IMR-90 (cell line): ENCODE measurements around the gene MRPL54. TPM values are rescaled to one million over a fixed set of nuclear protein-coding genes. Genes with fewer than 3 reads are reported as not detected.

Experiments
- ATAC-seq: fragments of 200-7000 bp; cut with Tn5 transposase; 2 replicates; pipeline ENCODE4 v1.9.1; 2020; ENCODE audit warnings: low read depth, mild to moderate bottlenecking, moderate library complexity
- BruUV-seq: library from RNA; stranded (reverse); fragments of 400-500 nt; replicated peaks from 2 replicates; lab custom pipeline; 2021; lab: Mats Ljungman, UMichigan
- CTCF ChIA-PET: fragments of 300-600 bp; formaldehyde crosslinking; extraction: SDS; loops from one replicate; lab custom pipeline; 2021; ENCODE audit warnings: antibody characterized with exemption; lab: Yijun Ruan, JAX
- POLR2A ChIA-PET: fragments of 300-600 bp; sonication (Branson Sonifier 250); formaldehyde crosslinking; loops from one replicate; lab custom pipeline; 2022; ENCODE audit warnings: antibody characterized with exemption; ENCODE audit not compliant: unreplicated experiment; lab: Charles Lee
- DNase-seq: peaks from one replicate; pipeline ENCODE4 v3.0.0; 2013
- H2AFZ ChIP-seq: replicated peaks from 2 replicates; pipeline ENCODE3; 2013; ENCODE audit warnings: low read length, mild to moderate bottlenecking; ENCODE audit not compliant: poor library complexity
- H2AK5ac ChIP-seq: 2 replicates; pipeline ENCODE4 v1.6.1; 2013; ENCODE audit warnings: low read depth, low read length, inconsistent platforms
- H2AK9ac ChIP-seq: replicated peaks from 2 replicates; pipeline ENCODE3; 2013; ENCODE audit warnings: mild to moderate bottlenecking, low read depth, low read length, moderate library complexity; ENCODE audit not compliant: poor library complexity
- H2BK120ac ChIP-seq: 2 replicates; pipeline ENCODE4 v1.6.1; 2013; ENCODE audit warnings: low read depth, low read length, inconsistent platforms
- H2BK15ac ChIP-seq: 3 replicates; pipeline ENCODE4 v1.6.1; 2013; ENCODE audit warnings: low read depth, low read length, inconsistent platforms
- H2BK20ac ChIP-seq: 2 replicates; pipeline ENCODE4 v1.6.1; 2013; ENCODE audit warnings: low read depth, mild to moderate bottlenecking, inconsistent platforms, low read length, moderate library complexity
- H2BK5ac ChIP-seq: 2 replicates; pipeline ENCODE4 v1.6.1; 2013; ENCODE audit warnings: mild to moderate bottlenecking, low read depth, low read length, inconsistent platforms; ENCODE audit not compliant: poor library complexity, severe bottlenecking
- H3K14ac ChIP-seq: replicated peaks from 2 replicates; pipeline ENCODE4 v1.6.1; 2013; ENCODE audit warnings: low read depth, low read length, inconsistent platforms
- H3K18ac ChIP-seq: 2 replicates; pipeline ENCODE4 v1.6.1; 2013; ENCODE audit warnings: low read depth, low read length, control low read depth
- H3K23ac ChIP-seq: 2 replicates; pipeline ENCODE4 v1.6.1; 2013; ENCODE audit warnings: low read depth, low read length, inconsistent platforms
- H3K27ac ChIP-seq: 2 replicates; pipeline ENCODE4 v1.5.1; 2013; ENCODE audit warnings: mild to moderate bottlenecking, control low read depth, low read length; ENCODE audit not compliant: insufficient read depth
- H3K27me3 ChIP-seq: 2 replicates; pipeline ENCODE4 v1.6.1; 2013; ENCODE audit warnings: low read length; ENCODE audit not compliant: control insufficient read depth, insufficient read depth
- H3K36me3 ChIP-seq: 2 replicates; pipeline ENCODE4 v1.6.1; 2013; ENCODE audit warnings: low read length, mixed read lengths; ENCODE audit not compliant: control insufficient read depth, insufficient read depth
- H3K4ac ChIP-seq: 2 replicates; pipeline ENCODE4 v1.6.1; 2013; ENCODE audit warnings: low read depth, low read length, inconsistent platforms
- H3K4me1 ChIP-seq: 2 replicates; pipeline ENCODE4 v1.6.1; 2013; ENCODE audit warnings: low read length, mixed read lengths; ENCODE audit not compliant: control insufficient read depth, insufficient read depth
- H3K4me2 ChIP-seq: 2 replicates; pipeline ENCODE4 v1.6.1; 2013; ENCODE audit warnings: low read depth, mild to moderate bottlenecking, control low read depth, low read length, moderate library complexity
- H3K4me3 ChIP-seq: 2 replicates; pipeline ENCODE4 v1.5.1; 2013; ENCODE audit warnings: low read depth, mild to moderate bottlenecking, control low read depth, low read length, moderate library complexity; ENCODE audit not compliant: insufficient read depth
- H3K56ac ChIP-seq: 2 replicates; pipeline ENCODE4 v1.6.1; 2013; ENCODE audit warnings: low read length, inconsistent platforms; ENCODE audit not compliant: insufficient read depth; ENCODE audit errors: extremely low read depth
- H3K79me1 ChIP-seq, 2 experiments: 2 replicates each; pipeline ENCODE4 v1.6.1; 2013; ENCODE audit warnings: low read length in 2 of 2, inconsistent platforms in 1 of 2, low read depth in 1 of 2
- H3K9ac ChIP-seq: 2 replicates; pipeline ENCODE4 v1.6.1; 2013; ENCODE audit warnings: low read depth, low read length, control low read depth
- H3K9me1 ChIP-seq: 2 replicates; pipeline ENCODE4 v1.6.1; 2013; ENCODE audit warnings: low read length, inconsistent platforms; ENCODE audit not compliant: insufficient read depth
- H3K9me3 ChIP-seq: 2 replicates; pipeline ENCODE4 v1.6.1; 2013; ENCODE audit warnings: low read length; ENCODE audit not compliant: control insufficient read depth, insufficient read depth
- H4K20me1 ChIP-seq: 2 replicates; pipeline ENCODE4 v1.6.1; 2013; ENCODE audit warnings: low read length, inconsistent platforms; ENCODE audit not compliant: insufficient read depth
- H4K5ac ChIP-seq: 2 replicates; pipeline ENCODE4 v1.6.1; 2013; ENCODE audit warnings: mild to moderate bottlenecking, low read depth, low read length, control low read depth
- H4K8ac ChIP-seq, 2 experiments: 2 replicates each; pipeline ENCODE4 v1.6.1; 2013; ENCODE audit warnings: low read depth in 2 of 2, low read length in 2 of 2, control low read depth in 1 of 2, inconsistent platforms in 1 of 2
- H4K91ac ChIP-seq: 2 replicates; pipeline ENCODE4 v1.6.1; 2013; ENCODE audit warnings: low read depth, low read length, inconsistent platforms; ENCODE audit not compliant: insufficient read depth
- BHLHE40 ChIP-seq: fragments of 150-350 bp; IDR thresholded peaks from 2 replicates; pipeline ENCODE4 v1.6.1; 2016; ENCODE audit warnings: mild to moderate bottlenecking, low read depth, low read length
- CEBPB ChIP-seq: IDR thresholded peaks from 2 replicates; pipeline ENCODE4 v1.6.1; 2012; ENCODE audit warnings: low read depth, low read length, improper control_type of control experiment
- CHD1 ChIP-seq: IDR thresholded peaks from 2 replicates; pipeline ENCODE4 v1.6.1; 2012; ENCODE audit warnings: low read depth, low read length, improper control_type of control experiment
- CTCF ChIP-seq: conservative IDR thresholded peaks from 2 replicates; pipeline ENCODE4 v1.5.1; 2012; ENCODE audit warnings: mild to moderate bottlenecking, low read depth, low read length, improper control_type of control experiment
- ELK1 ChIP-seq: fragments of 150-350 bp; IDR thresholded peaks from 2 replicates; pipeline ENCODE4 v1.6.1; 2016; ENCODE audit warnings: low read depth, mild to moderate bottlenecking, low read length, moderate library complexity, borderline replicate concordance
- FOS ChIP-seq: fragments of 150-350 bp; IDR thresholded peaks from 2 replicates; pipeline ENCODE4 v1.6.1; 2016; ENCODE audit warnings: low read depth, low read length
- MAFK ChIP-seq: IDR thresholded peaks from 2 replicates; pipeline ENCODE4 v1.6.1; 2012; ENCODE audit warnings: low read depth, low read length, improper control_type of control experiment
- MAZ ChIP-seq: IDR thresholded peaks from 2 replicates; pipeline ENCODE4 v1.6.1; 2012; ENCODE audit warnings: low read depth, mild to moderate bottlenecking, low read length, improper control_type of control experiment, moderate library complexity, borderline replicate concordance
- MXI1 ChIP-seq: IDR thresholded peaks from 2 replicates; pipeline ENCODE4 v1.6.1; 2012; ENCODE audit warnings: low read depth, mild to moderate bottlenecking, low read length, moderate library complexity, borderline replicate concordance
- NFE2L2 ChIP-seq: fragments of 150-350 bp; IDR thresholded peaks from 2 replicates; pipeline ENCODE4 v1.6.1; 2016; ENCODE audit warnings: low read depth, mild to moderate bottlenecking, low read length
- POLR2A ChIP-seq: IDR thresholded peaks from 2 replicates; pipeline ENCODE4 v1.6.1; 2012; ENCODE audit warnings: mild to moderate bottlenecking, low read depth, low read length
- RAD21 ChIP-seq: IDR thresholded peaks from 2 replicates; pipeline ENCODE4 v1.6.1; 2012; ENCODE audit warnings: low read length, improper control_type of control experiment
- RCOR1 ChIP-seq: IDR thresholded peaks from 2 replicates; pipeline ENCODE4 v1.6.1; 2012; ENCODE audit warnings: mild to moderate bottlenecking, low read length, improper control_type of control experiment; ENCODE audit not compliant: insufficient replicate concordance
- RFX5 ChIP-seq: IDR thresholded peaks from 2 replicates; pipeline ENCODE4 v1.8.0; 2012; ENCODE audit warnings: low read depth, mild to moderate bottlenecking, low read length, moderate library complexity
- SMC3 ChIP-seq: fragments of 150-350 bp; IDR thresholded peaks from 2 replicates; pipeline ENCODE4 v1.6.1; 2016; ENCODE audit warnings: low read depth, mild to moderate bottlenecking, antibody characterized with exemption, low read length, moderate library complexity
- WGBS, 2 experiments: methylation state at CpG; one replicate each; pipeline versions ENCODE4 v1.1.5 to v1.1.7; 2013; ENCODE audit warnings: missing lambda C conversion rate in 2 of 2; ENCODE audit not compliant: insufficient read length in 1 of 2; ENCODE audit errors: extremely low coverage in 2 of 2; 5-methylcytosine and 5-hydroxymethylcytosine counted together
- dilution Hi-C: fragments of 300-500 bp; cut with HindIII; formaldehyde crosslinking; loops from one replicate; pipeline ENCODE4 v1.14.3; 2018; ENCODE audit warnings: low sequenced_read_pairs; ENCODE audit not compliant: unreplicated experiment
- in situ Hi-C: fragments of 300-500 bp; cut with MboI; formaldehyde crosslinking; loops from 3 replicates; pipeline ENCODE4 v1.14.3; 2019; ENCODE audit warnings: low sequenced_read_pairs, inconsistent platforms, mixed read lengths
- intact Hi-C: fragments of 100-400 bp; cut with micrococcal nuclease; formaldehyde crosslinking; loops from 2 replicates; pipeline ENCODE4 v1.10.0; 2022
- polyA plus RNA-seq, 3 experiments: library from polyadenylated mRNA; depleted of rRNA; stranded (reverse); fragments of >200 nt; gene quantifications; 2 replicates each; pipeline ENCODE4 v1.2.3, GENCODE V29; 2012; ENCODE audit warnings: low replicate concordance in 1 of 3
- total RNA-seq: library from RNA; depleted of rRNA; stranded (reverse); fragments of >200 nt; gene quantifications from 2 replicates; pipeline ENCODE4 v1.2.3, GENCODE V29; 2012
- TF ChIP-seq, protein P1 (sequence below): fragments of 150-350 bp; IDR thresholded peaks from 2 replicates; pipeline ENCODE4 v1.6.1; 2017; ENCODE audit warnings: mild to moderate bottlenecking, antibody characterized with exemption, low read length, low read depth

Gene MRPL54
- total and polyA plus RNA-seq, 2 of the 4 experiments (the other 2 are of a cell fraction) = 55.9 to 75.7 TPM

DNA sequence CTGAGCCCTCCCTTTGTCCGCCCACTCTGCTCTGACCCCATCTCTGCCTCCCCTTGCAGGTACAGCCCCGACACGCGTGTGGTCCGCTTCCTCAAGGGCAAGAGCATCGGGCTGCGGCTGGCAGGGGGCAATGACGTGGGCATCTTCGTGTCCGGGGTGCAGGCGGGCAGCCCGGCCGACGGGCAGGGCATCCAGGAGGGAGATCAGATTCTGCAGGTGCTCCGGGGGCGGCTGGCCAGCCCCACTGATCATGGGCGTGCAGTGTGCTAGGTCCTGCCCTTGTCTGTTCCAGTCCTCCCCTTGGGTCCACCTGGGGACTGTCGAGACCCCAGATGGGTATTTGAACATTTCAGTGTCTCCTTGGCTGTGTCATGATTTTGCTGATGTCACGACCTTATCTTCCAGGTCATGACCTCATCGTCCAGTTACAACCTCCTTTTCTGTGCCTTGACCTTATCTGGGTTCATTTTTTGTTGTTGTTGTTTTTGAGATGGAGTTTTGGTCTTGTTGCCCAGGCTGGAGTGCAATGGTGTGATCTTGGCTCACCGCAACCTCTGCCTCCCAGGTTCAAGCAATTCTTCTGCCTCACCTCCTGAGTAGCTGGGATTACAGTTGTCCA, 26.3 kb upstream of the MRPL54 start:
- Histone ChIP-seq H3K18ac (no peak overlapping the region), H4K8ac (no peak overlapping the region), H2AK9ac (no peak overlapping the region), H3K4me3 (no peak overlapping the region), H3K9me1 (peaks cover 8% of the 10 kb centered on the region; the same call in 1 of the 2 replicates), H3K36me3 (no peaks in the 10 kb centered on the region), H2AFZ (no peak overlapping the region), H3K4me1 (no peaks in the 10 kb centered on the region), H3K14ac (no peak overlapping the region), H2BK20ac (no peak overlapping the region), H4K91ac (no peak overlapping the region), H3K79me1 (no peaks in the 10 kb centered on the region), H4K5ac (no peak overlapping the region), H2AK5ac (no peak overlapping the region), H3K23ac (no peak overlapping the region), H3K9me3 (no peaks in the 10 kb centered on the region; the same call in 1 of the 2 replicates), H2BK15ac (no peak overlapping the region), H2BK120ac (no peak overlapping the region), H3K9ac (no peak overlapping the region), H3K56ac (no peak overlapping the region), H3K27me3 (peaks cover 11% of the 10 kb centered on the region), H4K20me1 (no peaks in the 10 kb centered on the region), H3K4me2 (no peak overlapping the region), H3K27ac (no peak overlapping the region), H2BK5ac (no peak overlapping the region), H3K4ac (no peak overlapping the region)
- no TSS peak for BruUV-seq
- DNase-seq (no peak), ATAC-seq (no peak)
- 83% methylated on average over 10 of the region's 21 CpGs; no CpG with 5 or more reads in 1 of the 2 experiments for WGBS, 2 experiments
- in situ Hi-C loops (no loop called here), intact Hi-C loops (no loop called here), dilution Hi-C loops (no loop called here)
- no peak for TF ChIP-seq MAZ
- TF ChIP-seq POLR2A = no peak
- no peak for TF ChIP-seq CTCF
- TF ChIP-seq RFX5 = no peak
- no peak for TF ChIP-seq ELK1
- TF ChIP-seq MXI1 = no peak
- no peak for TF ChIP-seq BHLHE40
- no peak for TF ChIP-seq NFE2L2
- no peak for TF ChIP-seq CHD1
- no peak for TF ChIP-seq CEBPB
- no peak for TF ChIP-seq RCOR1
- TF ChIP-seq SMC3 = no peak
- TF ChIP-seq FOS = no peak
- no peak for TF ChIP-seq RAD21
- TF ChIP-seq MAFK = no peak
- TF ChIP-seq, protein P1, sequence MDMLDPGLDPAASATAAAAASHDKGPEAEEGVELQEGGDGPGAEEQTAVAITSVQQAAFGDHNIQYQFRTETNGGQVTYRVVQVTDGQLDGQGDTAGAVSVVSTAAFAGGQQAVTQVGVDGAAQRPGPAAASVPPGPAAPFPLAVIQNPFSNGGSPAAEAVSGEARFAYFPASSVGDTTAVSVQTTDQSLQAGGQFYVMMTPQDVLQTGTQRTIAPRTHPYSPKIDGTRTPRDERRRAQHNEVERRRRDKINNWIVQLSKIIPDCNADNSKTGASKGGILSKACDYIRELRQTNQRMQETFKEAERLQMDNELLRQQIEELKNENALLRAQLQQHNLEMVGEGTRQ = no peak
- POLR2A ChIA-PET = no interaction called here
- CTCF ChIA-PET = no interaction called here
